Loucy (cell line): ENCODE results near the gene ZAR1.

Experiments used
- H2AFZ ChIP-seq: fragments of 200-600 bp; sonication (generic); 2 replicates; pipeline ENCODE4 v1.6.0; 2016; ENCODE audit warnings: antibody characterized with exemption, mild to moderate bottlenecking, low read length, moderate library complexity
- H3F3A ChIP-seq: fragments of 200-600 bp; 2 replicates; pipeline ENCODE4 v1.6.0; 2016; ENCODE audit warnings: antibody characterized with exemption, low read depth, mild to moderate bottlenecking
- H3K27me3 ChIP-seq: fragments of 200-600 bp; sonication (generic); 2 replicates; pipeline ENCODE4 v1.6.1; 2014; ENCODE audit warnings: low read length, mild to moderate bottlenecking; ENCODE audit not compliant: insufficient read depth, poor library complexity, severe bottlenecking
- H3K36me3 ChIP-seq: fragments of 200-600 bp; sonication (generic); 2 replicates; pipeline ENCODE4 v1.6.1; 2016; ENCODE audit warnings: low read length; ENCODE audit not compliant: insufficient read depth
- H3K4me1 ChIP-seq: fragments of 200-600 bp; sonication (generic); 2 replicates; pipeline ENCODE4 v1.5.1; 2014; ENCODE audit warnings: low read length, mild to moderate bottlenecking; ENCODE audit not compliant: insufficient read depth, poor library complexity, severe bottlenecking
- H3K4me2 ChIP-seq: fragments of 200-600 bp; sonication (generic); 2 replicates; pipeline ENCODE4 v1.6.0; 2014; ENCODE audit warnings: antibody characterized with exemption, low read length, low read depth, mild to moderate bottlenecking; ENCODE audit not compliant: poor library complexity, severe bottlenecking
- H3K4me3 ChIP-seq: fragments of 200-600 bp; sonication (generic); 2 replicates; pipeline ENCODE4 v1.5.1; 2014; ENCODE audit warnings: low read length, mild to moderate bottlenecking, mixed read lengths; ENCODE audit not compliant: poor library complexity, severe bottlenecking
- H3K79me2 ChIP-seq: fragments of 200-600 bp; sonication (generic); 2 replicates; pipeline ENCODE4 v1.6.1; 2014; ENCODE audit warnings: low read length; ENCODE audit not compliant: insufficient read depth
- H3K9ac ChIP-seq: fragments of 200-600 bp; sonication (generic); 2 replicates; pipeline ENCODE4 v1.6.0; 2014; ENCODE audit warnings: mild to moderate bottlenecking, low read depth, low read length, moderate library complexity; ENCODE audit not compliant: poor library complexity, severe bottlenecking
- H3K9me2 ChIP-seq: fragments of 200-600 bp; sonication (generic); replicated peaks from 2 replicates; pipeline ENCODE4 v1.6.1; 2016; ENCODE audit warnings: low read depth, low read length, mixed read lengths
- H3K9me3 ChIP-seq: fragments of 200-600 bp; sonication (generic); 2 replicates; pipeline ENCODE4 v1.6.1; 2014; ENCODE audit warnings: mild to moderate bottlenecking, antibody characterized with exemption, low read length, low read depth; ENCODE audit not compliant: insufficient read depth
- H4K20me1 ChIP-seq: fragments of 200-600 bp; sonication (generic); 2 replicates; pipeline ENCODE4 v1.6.0; 2014; ENCODE audit warnings: antibody characterized with exemption, low read length, mild to moderate bottlenecking; ENCODE audit not compliant: insufficient read depth, poor library complexity, severe bottlenecking
- EZH2phosphoT487 ChIP-seq: fragments of 200-600 bp; IDR thresholded peaks from 2 replicates; pipeline ENCODE4 v1.6.1; 2018; ENCODE audit warnings: antibody characterized with exemption, mild to moderate bottlenecking, moderate library complexity, borderline replicate concordance
- TF ChIP-seq, protein P1 (sequence below): fragments of 200-600 bp; sonication (generic); conservative IDR thresholded peaks from 2 replicates; pipeline ENCODE4 v1.5.1; 2014; ENCODE audit warnings: mild to moderate bottlenecking, antibody characterized with exemption, low read length

Gene ZAR1

DNA sequence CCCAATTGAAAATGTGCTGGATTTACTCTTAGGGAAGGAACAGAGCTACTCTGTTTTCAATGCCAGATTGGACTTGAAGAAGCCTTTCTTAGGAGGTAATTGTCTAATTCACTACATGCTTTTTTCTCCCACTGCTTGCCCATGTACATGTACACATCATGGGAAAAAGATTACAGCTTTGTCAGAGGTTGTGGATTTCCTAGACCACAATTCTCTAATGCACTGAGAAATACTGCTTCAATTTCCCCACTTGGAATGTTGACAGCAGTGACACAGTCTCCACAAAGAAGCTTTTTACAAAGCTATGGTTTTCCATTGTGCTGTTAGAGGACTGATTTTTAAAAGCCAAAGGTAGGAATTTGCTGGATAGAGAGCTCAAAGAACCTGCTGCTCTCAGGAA is 19.5 kb downstream of the ZAR1 start:
- Histone ChIP-seq H3K4me3 (no peak overlapping the region), H3K79me2 (no peaks in the 10 kb centered on the region), H3K36me3 (peaks cover 76% of the 10 kb centered on the region), H3K27me3 (no peaks in the 10 kb centered on the region), H3K4me2 (no peak overlapping the region), H3K4me1 (no peaks in the 10 kb centered on the region), H3K9ac (no peak overlapping the region), H3F3A (no peaks in the 10 kb centered on the region), H3K9me3 (no peaks in the 10 kb centered on the region), H2AFZ (no peak overlapping the region), H3K9me2 (no peaks in the 10 kb centered on the region), H4K20me1 (no peaks in the 10 kb centered on the region)
- TF ChIP-seq EZH2phosphoT487: no peak
- TF ChIP-seq, protein P1, sequence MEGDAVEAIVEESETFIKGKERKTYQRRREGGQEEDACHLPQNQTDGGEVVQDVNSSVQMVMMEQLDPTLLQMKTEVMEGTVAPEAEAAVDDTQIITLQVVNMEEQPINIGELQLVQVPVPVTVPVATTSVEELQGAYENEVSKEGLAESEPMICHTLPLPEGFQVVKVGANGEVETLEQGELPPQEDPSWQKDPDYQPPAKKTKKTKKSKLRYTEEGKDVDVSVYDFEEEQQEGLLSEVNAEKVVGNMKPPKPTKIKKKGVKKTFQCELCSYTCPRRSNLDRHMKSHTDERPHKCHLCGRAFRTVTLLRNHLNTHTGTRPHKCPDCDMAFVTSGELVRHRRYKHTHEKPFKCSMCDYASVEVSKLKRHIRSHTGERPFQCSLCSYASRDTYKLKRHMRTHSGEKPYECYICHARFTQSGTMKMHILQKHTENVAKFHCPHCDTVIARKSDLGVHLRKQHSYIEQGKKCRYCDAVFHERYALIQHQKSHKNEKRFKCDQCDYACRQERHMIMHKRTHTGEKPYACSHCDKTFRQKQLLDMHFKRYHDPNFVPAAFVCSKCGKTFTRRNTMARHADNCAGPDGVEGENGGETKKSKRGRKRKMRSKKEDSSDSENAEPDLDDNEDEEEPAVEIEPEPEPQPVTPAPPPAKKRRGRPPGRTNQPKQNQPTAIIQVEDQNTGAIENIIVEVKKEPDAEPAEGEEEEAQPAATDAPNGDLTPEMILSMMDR: no peak

GRCh38 chr4:48518143-48518542 is 28.1 kb downstream of the ZAR1 start:
- Histone ChIP-seq H3K4me1 (no peaks in the 10 kb centered on the region), H3K36me3 (peaks cover 63% of the 10 kb centered on the region), H3K4me2 (no peak overlapping the region), H3F3A (no peaks in the 10 kb centered on the region), H4K20me1 (no peaks in the 10 kb centered on the region), H3K27me3 (no peaks in the 10 kb centered on the region), H3K9me3 (no peaks in the 10 kb centered on the region), H3K79me2 (no peaks in the 10 kb centered on the region), H3K4me3 (no peak overlapping the region), H3K9me2 (no peaks in the 10 kb centered on the region), H3K9ac (no peak overlapping the region), H2AFZ (no peak overlapping the region)
- TF ChIP-seq EZH2phosphoT487: no peak
- TF ChIP-seq, protein P1: no peak

DNA sequence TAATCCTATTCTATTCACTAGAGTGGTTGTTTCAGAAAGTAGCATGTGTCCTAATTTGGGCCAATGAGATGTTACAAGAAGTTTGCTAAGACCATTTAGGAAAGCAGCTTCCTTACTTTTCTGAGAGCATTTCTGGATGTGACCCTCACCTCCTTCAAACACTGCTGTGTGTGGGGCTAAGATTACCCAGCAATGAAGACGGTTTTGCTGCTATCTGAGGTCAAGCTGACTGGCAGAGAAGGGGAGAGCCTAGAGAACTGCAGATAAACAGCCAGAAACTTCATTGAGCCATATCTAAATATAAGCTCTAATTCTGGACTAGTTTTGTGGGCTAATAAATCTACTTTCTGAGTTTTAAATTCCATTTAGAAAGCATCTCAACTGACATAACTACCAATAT is 36.4 kb downstream of the ZAR1 start:
- H4K20me1 ChIP-seq: no peaks in the 10 kb centered on the region
- H3F3A ChIP-seq: no peaks in the 10 kb centered on the region
- H3K27me3 ChIP-seq: no peaks in the 10 kb centered on the region
- no peaks in the 10 kb centered on the region for H3K79me2 ChIP-seq
- no peak overlapping the region for H3K4me2 ChIP-seq
- H3K4me1 ChIP-seq: no peaks in the 10 kb centered on the region
- H3K9me3 ChIP-seq: no peaks in the 10 kb centered on the region
- TF ChIP-seq EZH2phosphoT487: no peak
- TF ChIP-seq, protein P1: no peak
- H3K9ac ChIP-seq: no peak overlapping the region
- H3K4me3 ChIP-seq: no peak overlapping the region
- H2AFZ ChIP-seq: no peak overlapping the region
- peaks cover 87% of the 10 kb centered on the region; the same call in 1 of the 2 replicates for H3K36me3 ChIP-seq
- H3K9me2 ChIP-seq: no peaks in the 10 kb centered on the region
